GM12873 (cell line): ENCODE measurements around the gene GPR158.
A peak's percentile ranks its signal among the peaks of the same experiment; 100 is the strongest.

Experiments used
- TF ChIP-seq, protein P1 (sequence below): IDR thresholded peaks from 2 replicates; pipeline ENCODE4 v1.5.1; 2012; ENCODE audit warnings: low read depth, mild to moderate bottlenecking, moderate library complexity, low read length, control low read depth; ENCODE audit not compliant: insufficient read depth; ENCODE audit errors: missing control alignments

Gene GPR158

GRCh38 chr10:25209618-25210017 is 34.8 kb downstream of the GPR158 start:
- TF ChIP-seq, protein P1, sequence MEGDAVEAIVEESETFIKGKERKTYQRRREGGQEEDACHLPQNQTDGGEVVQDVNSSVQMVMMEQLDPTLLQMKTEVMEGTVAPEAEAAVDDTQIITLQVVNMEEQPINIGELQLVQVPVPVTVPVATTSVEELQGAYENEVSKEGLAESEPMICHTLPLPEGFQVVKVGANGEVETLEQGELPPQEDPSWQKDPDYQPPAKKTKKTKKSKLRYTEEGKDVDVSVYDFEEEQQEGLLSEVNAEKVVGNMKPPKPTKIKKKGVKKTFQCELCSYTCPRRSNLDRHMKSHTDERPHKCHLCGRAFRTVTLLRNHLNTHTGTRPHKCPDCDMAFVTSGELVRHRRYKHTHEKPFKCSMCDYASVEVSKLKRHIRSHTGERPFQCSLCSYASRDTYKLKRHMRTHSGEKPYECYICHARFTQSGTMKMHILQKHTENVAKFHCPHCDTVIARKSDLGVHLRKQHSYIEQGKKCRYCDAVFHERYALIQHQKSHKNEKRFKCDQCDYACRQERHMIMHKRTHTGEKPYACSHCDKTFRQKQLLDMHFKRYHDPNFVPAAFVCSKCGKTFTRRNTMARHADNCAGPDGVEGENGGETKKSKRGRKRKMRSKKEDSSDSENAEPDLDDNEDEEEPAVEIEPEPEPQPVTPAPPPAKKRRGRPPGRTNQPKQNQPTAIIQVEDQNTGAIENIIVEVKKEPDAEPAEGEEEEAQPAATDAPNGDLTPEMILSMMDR = no peak

DNA sequence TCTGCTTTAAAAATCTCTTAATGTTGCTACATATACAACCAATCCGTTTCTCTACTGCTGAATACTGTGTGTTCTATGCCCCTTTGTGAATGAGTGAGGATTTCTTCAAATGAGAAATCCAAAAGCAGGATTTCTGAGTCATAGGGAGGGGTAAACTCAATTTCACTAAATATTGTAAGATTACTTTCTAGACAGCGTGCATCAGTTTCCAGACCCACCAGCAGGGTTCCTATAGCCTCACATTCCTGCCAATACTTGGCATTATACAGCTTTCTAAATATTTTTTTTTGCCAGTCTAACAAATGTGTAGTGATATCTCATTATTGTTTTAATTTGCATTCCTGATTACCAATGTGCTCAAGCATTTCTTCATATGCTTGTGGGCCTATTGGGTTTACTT is 35.5 kb downstream of the GPR158 start:
- TF ChIP-seq, protein P1 = no peak

GRCh38 chr10:25220156-25220555 is 45.4 kb downstream of the GPR158 start:
- TF ChIP-seq, protein P1 = no peak

DNA sequence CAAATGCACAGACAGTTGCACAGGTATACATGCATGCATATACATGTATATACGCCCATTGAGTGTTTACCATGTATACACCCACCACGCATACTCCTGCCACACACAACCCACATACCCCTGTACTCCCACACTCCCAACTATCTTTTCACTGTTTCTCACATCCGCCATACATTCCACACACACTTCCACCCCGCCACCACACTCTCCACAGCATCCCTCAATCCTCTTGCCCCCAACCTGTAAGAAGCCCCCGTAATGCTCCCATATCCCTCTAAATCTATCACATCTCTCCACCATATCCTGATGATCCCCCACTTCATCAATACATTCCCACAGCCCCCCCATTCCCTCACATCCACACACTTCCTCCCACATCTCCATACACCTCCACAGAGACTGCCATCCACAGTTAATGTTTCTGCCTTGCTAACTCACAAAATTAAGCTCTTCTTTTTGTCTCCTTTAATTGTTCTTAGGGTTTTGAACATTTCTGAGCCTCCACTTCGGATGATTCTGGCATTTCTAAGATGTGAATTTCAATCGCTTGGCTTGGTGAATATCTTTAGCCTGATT is 47.4 kb downstream of the GPR158 start:
- TF ChIP-seq, protein P1 = no peak

GRCh38 chr10:25226775-25227682 is 52.2 kb downstream of the GPR158 start:
- TF ChIP-seq, protein P1 = peak; percentile 71

DNA sequence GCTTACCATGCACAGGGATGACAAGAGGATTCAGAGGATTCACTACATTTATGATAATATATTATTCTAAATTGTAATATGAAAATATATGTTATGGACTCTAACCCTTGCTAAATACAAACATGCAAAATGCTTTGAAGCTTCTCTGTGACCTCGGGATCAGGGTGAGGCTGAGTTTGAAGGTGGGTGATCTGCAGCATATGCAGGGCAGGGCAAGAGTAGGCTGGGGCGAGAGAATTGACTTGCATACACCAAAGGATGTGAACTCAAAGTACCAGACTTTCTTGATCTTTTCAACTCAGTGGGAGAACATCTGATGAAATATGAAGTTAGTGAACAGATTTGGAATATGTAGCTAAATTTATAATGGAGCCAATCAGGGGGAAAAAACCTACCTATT is 57.0 kb downstream of the GPR158 start:
- TF ChIP-seq, protein P1 = no peak

GRCh38 chr10:25232204-25232603 is 57.4 kb downstream of the GPR158 start:
- TF ChIP-seq, protein P1 = no peak
